NT2/D1 (cell line): ENCODE results near the gene RXFP3.

Source experiments
- DNase-seq: peaks from one replicate; pipeline ENCODE4 v3.0.0-alpha.2; 2011; ENCODE audit warnings: low read depth, low spot score
- H3K27me3 ChIP-seq: 2 replicates; pipeline ENCODE4 v1.6.0; 2011; ENCODE audit warnings: mild to moderate bottlenecking; ENCODE audit not compliant: insufficient read length, insufficient read depth
- H3K36me3 ChIP-seq: 2 replicates; pipeline ENCODE4 v1.6.1; 2011; ENCODE audit warnings: mild to moderate bottlenecking, low read length, mixed read lengths; ENCODE audit not compliant: insufficient read depth, insufficient read length
- H3K4me1 ChIP-seq: 2 replicates; pipeline ENCODE4 v1.5.1; 2011; ENCODE audit not compliant: insufficient read depth, insufficient read length
- H3K4me3 ChIP-seq: 2 replicates; pipeline ENCODE4 v1.5.1; 2011; ENCODE audit warnings: low read depth; ENCODE audit not compliant: insufficient read length
- H3K9ac ChIP-seq: 2 replicates; pipeline ENCODE4 v1.6.0; 2011; ENCODE audit warnings: low read depth; ENCODE audit not compliant: insufficient read length
- H3K9me3 ChIP-seq: 2 replicates; pipeline ENCODE4 v1.5.1; 2011; ENCODE audit warnings: mild to moderate bottlenecking, low read length; ENCODE audit not compliant: insufficient read depth
- SUZ12 ChIP-seq: IDR thresholded peaks from 2 replicates; pipeline ENCODE4 v1.6.1; 2011; ENCODE audit not compliant: insufficient read length, insufficient read depth; ENCODE audit errors: extremely low read depth
- YY1 ChIP-seq: IDR thresholded peaks from 2 replicates; pipeline ENCODE4 v1.6.1; 2011; ENCODE audit not compliant: insufficient read length, insufficient read depth
- ZNF274 ChIP-seq: IDR thresholded peaks from 2 replicates; pipeline ENCODE4 v1.6.1; 2011; ENCODE audit warnings: mild to moderate bottlenecking, low read depth, low read length

Gene RXFP3

DNA sequence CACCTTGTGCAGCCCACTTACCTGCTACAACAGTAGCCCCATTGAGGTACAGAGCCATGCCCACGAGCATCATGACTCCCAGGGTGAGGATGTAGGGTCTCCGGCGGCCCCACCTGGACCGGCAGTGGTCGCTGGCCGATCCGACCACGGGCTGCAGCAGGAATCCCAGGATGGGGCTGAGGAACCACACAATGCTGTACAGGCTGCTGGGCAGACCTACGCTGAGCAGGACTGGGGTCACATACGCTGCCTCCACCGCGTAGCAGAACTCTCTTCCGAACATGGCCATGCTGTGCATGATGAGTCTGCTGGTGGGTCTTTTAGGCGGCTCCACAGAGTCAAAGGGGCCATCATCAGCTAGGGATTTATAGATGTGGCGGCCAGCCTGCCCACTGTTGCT, 48.0 kb downstream of the RXFP3 start:
- no peaks in the 10 kb centered on the region for H3K9me3 ChIP-seq
- H3K27me3 ChIP-seq, result no peaks in the 10 kb centered on the region
- DNase-seq, result no peak
- TF ChIP-seq SUZ12 (no peak), ZNF274 (no peak), YY1 (no peak)
- H3K9ac ChIP-seq, result no peak overlapping the region
- no peaks in the 10 kb centered on the region for H3K4me1 ChIP-seq
- no peak overlapping the region for H3K4me3 ChIP-seq
- peaks cover 13% of the 10 kb centered on the region for H3K36me3 ChIP-seq

DNA sequence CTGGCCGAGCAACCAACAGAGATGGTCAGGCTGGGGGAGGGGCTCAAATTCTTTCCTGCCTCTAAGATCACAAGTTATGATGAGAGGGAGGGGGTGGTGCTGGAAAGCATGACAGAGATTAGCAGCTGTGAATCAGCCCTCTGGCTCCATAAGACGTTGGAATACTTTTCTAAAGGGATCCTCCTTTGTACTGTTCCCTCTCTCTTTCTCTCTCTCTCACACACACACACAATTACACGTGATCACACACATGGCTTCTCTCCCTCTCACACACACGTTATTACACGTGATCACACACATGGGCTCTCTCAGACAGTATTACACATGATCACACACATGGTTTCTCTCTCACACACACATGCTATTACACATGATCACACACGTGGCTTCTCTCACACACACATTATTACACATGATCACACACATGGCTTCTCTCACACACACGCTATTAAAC, 48.5 kb downstream of the RXFP3 start, which contains the start of gene SLC45A2:
TSS of gene SLC45A2 (minus strand) at position 23 of the 454 bp plus-strand sequence. CDS start 110 bp downstream, outside the sequence.
- no peak for TF ChIP-seq ZNF274
- no peak for TF ChIP-seq YY1
- no peak for TF ChIP-seq SUZ12
- Histone ChIP-seq H3K4me3 (no peak within 1 kb of the TSS), H3K36me3 (peaks cover 14% of the 10 kb centered on the region), H3K4me1 (no peaks in the 10 kb centered on the region), H3K9me3 (no peaks in the 10 kb centered on the region), H3K9ac (no peak within 1 kb of the TSS), H3K27me3 (no peaks in the 10 kb centered on the region)
- no peak for DNase-seq

DNA sequence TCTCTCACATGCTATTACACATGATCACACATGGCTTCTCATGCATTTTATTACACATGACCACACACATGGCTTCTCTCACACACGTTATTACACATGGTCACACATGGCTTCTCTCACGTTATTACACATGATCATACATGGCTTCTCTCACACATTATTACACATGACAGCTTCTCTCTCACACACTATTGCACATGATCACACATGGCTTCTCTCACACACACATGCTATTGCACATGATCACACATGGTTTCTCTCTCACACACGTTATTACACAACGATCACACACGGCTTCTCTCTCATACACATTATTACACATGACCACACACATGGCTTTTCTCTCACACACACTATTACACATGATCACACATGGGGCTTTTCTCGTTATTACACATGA, 49.3 kb downstream of the RXFP3 start:
- TF ChIP-seq SUZ12, result no peak
- no peak for TF ChIP-seq YY1
- no peak for TF ChIP-seq ZNF274
- Histone ChIP-seq H3K36me3 (peaks cover 14% of the 10 kb centered on the region), H3K9ac (no peak overlapping the region), H3K27me3 (no peaks in the 10 kb centered on the region), H3K4me1 (no peaks in the 10 kb centered on the region), H3K4me3 (no peak overlapping the region), H3K9me3 (no peaks in the 10 kb centered on the region)
- no peak for DNase-seq
